Activated CD4-positive, alpha-beta T cell treated with anti-CD3 and anti-CD28 coated beads, Interleukin-10, Interleukin-2, amounts not matched to agents 100 ng/mL and 50 ng/mL, durations not matched to agents 16 hours and 8 hours (primary cell): ENCODE data around the gene SLC25A20.
"Not testable (repeated sequence)": the region's sequence is repeated elsewhere in the genome, so short reads cannot be mapped to it uniquely, and the experiment has no call there.

Experiments
- DNase-seq: peaks from one replicate; pipeline ENCODE4 v3.0.0-alpha.2; 2020

Gene SLC25A20

GRCh38 chr3:48845170-48845569 is 53.5 kb downstream of the SLC25A20 start:
- no peak for DNase-seq

DNA sequence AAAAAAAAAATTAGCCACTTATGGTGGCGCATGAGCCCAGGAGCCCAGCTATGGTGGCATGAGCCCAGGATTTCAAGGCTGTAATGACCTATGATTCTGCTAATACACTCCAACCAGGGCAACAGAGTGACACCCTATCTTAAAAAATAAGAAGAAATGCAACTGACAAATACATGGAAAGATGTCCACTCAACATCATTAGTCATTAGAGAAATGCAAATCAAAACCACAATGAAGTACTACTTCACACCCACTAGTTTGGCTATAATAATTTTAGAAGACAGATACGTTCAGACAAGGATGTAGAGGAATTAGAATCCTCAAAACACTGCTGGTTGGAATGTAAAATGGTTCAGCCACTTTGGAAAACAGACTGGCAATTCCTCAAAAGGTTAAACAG is 61.5 kb downstream of the SLC25A20 start:
- no peak for DNase-seq

DNA sequence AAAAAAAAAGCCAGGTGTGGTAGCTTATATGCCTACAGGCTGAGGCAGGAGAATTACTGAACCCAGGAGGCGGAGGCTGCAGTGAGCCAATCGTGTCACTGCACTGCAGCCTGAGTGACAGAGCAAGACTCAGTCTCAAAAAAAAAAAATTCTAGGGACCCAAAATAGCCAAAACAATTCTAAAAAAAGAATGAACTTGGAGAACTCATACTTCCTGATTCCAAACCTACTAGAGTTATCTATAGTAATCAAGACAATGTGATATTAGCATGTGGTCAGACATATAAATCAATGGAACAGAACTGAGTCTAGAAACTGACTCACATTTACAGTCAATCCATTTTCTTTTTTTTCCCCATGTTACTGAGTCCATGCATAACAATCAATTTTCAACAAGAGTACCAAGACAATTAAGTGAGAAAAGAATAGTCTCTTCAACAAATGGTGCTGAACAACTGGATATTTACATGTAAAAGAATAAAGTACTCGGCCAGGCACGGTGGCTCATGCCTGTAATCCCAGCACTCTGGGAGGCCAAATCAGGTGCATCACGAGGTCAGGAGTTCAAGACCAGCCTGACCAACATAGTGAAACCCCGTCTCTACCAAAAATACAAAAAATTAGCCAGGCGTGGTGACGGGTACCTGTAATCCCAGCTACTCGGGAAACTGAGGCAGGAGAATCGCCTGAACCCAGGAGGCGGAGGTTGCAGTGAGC is 62.9 kb downstream of the SLC25A20 start:
- no peak for DNase-seq

DNA sequence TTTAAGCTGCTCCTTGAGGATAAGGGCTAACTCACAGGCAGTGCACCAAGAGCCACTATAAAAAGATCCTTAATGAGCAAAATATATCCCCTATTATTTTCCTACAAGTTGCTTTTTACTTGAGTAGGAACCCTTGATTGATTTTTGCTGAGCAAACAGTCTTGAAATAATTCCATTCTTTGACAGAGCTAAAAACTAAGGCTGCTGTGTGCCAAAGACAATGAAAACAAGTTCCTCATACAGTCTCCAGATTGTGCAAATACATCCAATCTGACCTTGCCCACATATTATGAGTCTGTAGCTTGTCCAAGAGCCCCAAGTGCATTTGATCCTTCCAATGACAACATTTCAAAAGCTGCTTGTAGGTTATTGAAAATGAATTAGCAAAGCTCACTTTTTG is 66.0 kb downstream of the SLC25A20 start:
- no peak for DNase-seq

DNA sequence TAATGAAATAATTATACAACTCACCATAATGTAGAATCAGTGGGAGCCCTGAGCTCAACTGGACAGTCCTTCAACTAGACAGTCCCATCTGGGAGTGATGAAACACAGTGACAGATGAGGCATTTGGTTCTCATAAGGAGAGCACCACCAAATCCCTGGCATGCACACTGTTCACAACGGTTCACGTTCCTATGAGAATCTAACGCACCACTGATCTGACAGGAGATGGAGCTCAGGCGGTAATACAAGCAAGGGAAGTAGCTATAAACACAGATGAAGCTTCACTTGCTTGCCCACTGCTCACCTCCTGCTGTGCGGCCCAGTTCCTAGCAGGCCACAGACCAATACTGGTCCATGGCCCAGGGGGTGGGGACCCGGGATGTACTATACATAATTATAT is 68.0 kb downstream of the SLC25A20 start:
- no peak for DNase-seq

DNA sequence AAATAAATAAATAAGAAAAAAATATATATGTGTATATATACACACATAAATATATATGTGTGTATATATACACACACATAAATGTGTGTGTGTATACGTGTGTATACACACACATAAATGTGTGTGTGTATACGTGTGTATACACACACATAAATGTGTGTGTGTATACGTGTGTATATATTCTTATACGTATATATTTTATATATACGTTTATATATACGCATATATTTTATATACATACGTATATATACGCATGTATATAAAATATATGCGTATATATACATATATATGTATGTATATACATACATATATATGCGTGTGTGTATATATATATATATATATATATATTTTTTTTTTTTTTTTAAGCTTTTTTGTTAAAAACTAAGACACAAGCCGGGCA is 69.2 kb downstream of the SLC25A20 start:
- not testable (repeated sequence) for DNase-seq

DNA sequence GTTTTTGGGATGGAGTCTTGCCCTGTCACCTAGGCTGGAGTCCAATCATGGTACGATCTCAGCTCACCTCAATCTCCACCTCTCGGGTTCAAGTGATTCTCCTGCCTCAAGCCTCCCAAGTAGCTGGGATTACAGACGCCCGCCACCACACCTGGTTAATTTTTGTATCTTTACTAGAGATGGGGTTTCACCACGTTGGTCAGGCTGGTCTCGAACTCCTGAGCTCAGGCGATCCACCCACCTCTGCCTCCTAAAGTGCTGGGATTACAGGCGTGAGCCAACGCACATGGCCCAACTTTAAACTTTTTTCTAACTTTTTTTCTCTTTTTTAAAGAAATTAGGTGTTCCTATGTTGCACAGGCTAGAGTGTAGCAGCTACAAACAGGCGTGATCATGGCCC is 70.8 kb downstream of the SLC25A20 start:
- not testable (repeated sequence) for DNase-seq

DNA sequence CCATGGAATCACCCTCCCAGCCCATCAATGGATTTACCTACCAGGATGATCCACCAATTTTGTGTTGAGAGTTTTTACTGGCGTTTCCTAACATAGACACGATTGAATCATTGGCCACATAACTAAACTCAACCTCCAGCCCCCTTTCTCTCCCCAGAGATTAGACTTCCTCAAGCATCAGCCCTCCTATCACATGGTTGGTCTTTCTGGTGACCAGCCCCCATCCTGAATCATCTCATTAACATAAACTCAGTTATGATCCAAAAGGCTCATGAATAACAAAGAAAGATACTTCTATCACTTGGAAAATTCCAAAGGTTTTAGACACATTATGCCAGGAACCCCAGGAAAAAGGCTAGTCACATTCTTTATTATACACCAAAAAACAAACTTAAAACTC is 72.2 kb downstream of the SLC25A20 start:
- DNase-seq, result no peak

DNA sequence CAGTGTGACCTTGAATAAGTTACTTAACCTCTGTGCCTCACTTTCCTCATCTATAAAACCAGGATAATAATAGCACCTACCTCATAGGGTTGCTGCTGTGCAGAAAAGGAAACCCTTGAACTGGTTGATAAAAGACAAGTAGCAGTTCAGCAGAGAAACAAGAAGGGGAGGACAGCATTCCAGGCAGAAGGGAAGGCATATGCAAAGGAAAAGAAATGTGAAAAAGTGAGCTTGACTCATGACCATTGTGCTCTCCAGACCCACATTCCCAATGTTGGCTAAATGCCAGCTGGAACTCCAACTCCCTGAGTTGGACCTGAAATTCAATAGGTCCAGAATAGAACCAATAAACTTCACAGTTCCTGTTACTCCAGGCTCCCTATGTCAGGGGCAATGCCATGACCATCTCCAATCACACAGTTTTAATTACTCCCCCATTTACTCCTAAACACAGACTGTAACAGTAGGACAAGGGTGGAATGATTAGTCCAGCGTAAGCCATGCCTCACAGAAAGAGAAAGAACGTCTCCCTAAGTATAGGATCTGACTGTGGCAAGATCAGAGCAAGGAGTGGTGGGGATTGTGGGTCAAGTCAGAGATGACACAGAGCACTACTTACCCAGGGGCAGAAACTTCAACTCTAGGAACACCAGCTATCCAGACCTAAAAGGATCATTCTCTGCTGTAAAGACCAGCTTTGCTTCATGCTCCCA is 77.9 kb downstream of the SLC25A20 start:
- DNase-seq, result no peak

DNA sequence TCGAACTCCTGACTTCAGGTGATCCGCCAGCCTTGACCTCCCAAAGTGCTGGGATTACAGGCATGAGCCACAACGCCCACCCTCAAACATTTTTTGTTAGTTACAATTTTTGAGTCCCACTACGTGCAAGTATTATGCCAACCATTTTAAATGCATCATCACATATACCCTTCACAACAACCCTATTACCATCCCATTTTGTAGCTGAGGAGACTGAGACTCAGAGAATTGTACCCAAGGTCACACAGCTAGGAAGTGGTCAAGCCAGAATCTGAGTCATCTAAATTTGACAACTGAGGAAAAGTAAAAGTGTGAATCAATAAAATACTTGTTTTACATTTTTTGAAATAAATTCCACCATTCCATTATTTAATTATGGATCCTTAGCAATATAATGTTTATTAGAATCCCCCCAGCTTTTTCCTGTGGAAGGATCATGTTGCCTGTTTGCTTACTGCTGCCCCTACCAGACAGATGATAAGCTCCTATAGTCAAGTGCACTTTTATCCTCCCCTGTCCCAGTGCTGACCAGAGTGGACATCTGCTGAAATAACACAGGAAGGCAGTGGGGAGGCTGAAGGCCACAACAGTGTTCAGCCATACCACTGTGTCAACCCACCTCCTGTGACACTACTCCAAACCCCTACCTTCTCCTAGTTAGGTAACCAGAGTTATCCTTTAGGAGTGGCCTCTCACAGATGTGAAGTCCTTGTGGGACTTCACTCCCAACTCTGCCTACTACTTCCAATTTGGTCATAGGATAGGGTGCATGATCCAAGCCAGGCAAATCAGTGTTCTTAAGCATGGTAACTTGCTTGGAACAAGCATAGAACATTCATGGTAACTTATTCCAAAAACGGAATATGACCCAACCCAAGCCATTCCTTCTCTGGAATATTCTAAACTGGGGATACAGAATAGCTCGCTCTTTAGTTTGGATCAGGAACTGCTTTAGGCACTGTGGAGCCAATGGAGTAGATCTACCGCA is 79.2 kb downstream of the SLC25A20 start:
- no peak for DNase-seq

GRCh38 chr3:48811524-48811923 is 87.2 kb downstream of the SLC25A20 start:
- no peak for DNase-seq
